K562 (cell line): Measurements from ENCODE around the gene RAD51AP1. TPM values are rescaled to one million over a fixed set of nuclear protein-coding genes. Genes with fewer than 3 reads are reported as not detected.

Source experiments
- ATAC-seq: fragments of 200-7000 bp; cut with Tn5 transposase; 3 replicates; pipeline ENCODE4 v1.9.1; 2020; ENCODE audit warnings: moderate library complexity
- BruUV-seq: library from RNA; stranded (reverse); fragments of 400-500 nt; replicated peaks from 2 replicates; lab custom pipeline; 2021; lab: Mats Ljungman, UMichigan
- CTCF ChIA-PET: fragments of 300-600 bp; formaldehyde crosslinking; extraction: SDS; loops from one replicate; lab custom pipeline; 2021; ENCODE audit warnings: low intra/inter-chr PET ratio; lab: Yijun Ruan, JAX
- POLR2A ChIA-PET: fragments of 300-600, 350-650 bp; sonication (Branson Sonifier 250); formaldehyde crosslinking; extraction: SDS; loops from one replicate; lab custom pipeline; 2021; ENCODE audit warnings: antibody characterized with exemption, inconsistent platforms; lab: Yijun Ruan, JAX
- DNase-seq, 4 experiments: peaks; one replicate each; pipeline versions ENCODE4 v3.0.0 to v3.0.0-alpha.2; 2011 to 2018; ENCODE audit warnings: low spot score in 3 of 4, mixed read lengths in 3 of 4; ENCODE audit errors: extremely low read depth in 1 of 4
- FAIRE-seq: peaks from 2 replicates; lab custom pipeline; 2011; peaks lifted over from hg19 to GRCh38; lab: Jason Lieb, UNC
- H2AFZ ChIP-seq: 2 replicates; pipeline ENCODE4 v1.6.0; 2011; ENCODE audit warnings: low read depth, low read length, control low read depth, inconsistent platforms
- H3K27ac ChIP-seq: fragments of 200-600 bp; 3 replicates; pipeline ENCODE4 v1.8.0; 2011; ENCODE audit warnings: low read depth, mild to moderate bottlenecking, control low read depth, inconsistent platforms, low read length, moderate library complexity, mixed read lengths; ENCODE audit errors: extremely low read depth
- H3K27me3 ChIP-seq, 2 experiments: fragments of 300-600 bp in 1 of 2; 2 replicates in 1 of 2; 3 replicates in 1 of 2; pipeline versions ENCODE4 v1.6.0 to v1.8.0; 2011; ENCODE audit warnings: inconsistent platforms in 2 of 2, low read length in 2 of 2, mild to moderate bottlenecking in 1 of 2, mixed read lengths in 1 of 2, moderate library complexity in 1 of 2; ENCODE audit not compliant: control insufficient read depth in 2 of 2, insufficient read depth in 2 of 2
- H3K36me3 ChIP-seq: fragments of 300-600 bp; 3 replicates; pipeline ENCODE4 v1.8.0; 2011; ENCODE audit warnings: mild to moderate bottlenecking, low read length, inconsistent platforms; ENCODE audit not compliant: control insufficient read depth, insufficient read depth
- H3K4me1 ChIP-seq, 2 experiments: fragments of 200-600 bp in 1 of 2; replicated peaks in 1 of 2; 2 replicates in 1 of 2; 3 replicates in 1 of 2; pipeline versions ENCODE4 v1.5.1 to v1.8.0; 2011; ENCODE audit warnings: inconsistent platforms in 2 of 2, low read length in 2 of 2, mild to moderate bottlenecking in 1 of 2, mixed read lengths in 1 of 2, moderate library complexity in 1 of 2; ENCODE audit not compliant: control insufficient read depth in 2 of 2, insufficient read depth in 2 of 2
- H3K4me2 ChIP-seq: 2 replicates; pipeline ENCODE4 v1.6.1; 2011; ENCODE audit warnings: low read length, control low read depth, inconsistent platforms, mixed read lengths; ENCODE audit not compliant: insufficient read depth
- H3K4me3 ChIP-seq: fragments of 200-600 bp; sonication (generic), shearing (Covaris generic); 2 replicates; pipeline ENCODE4 v1.5.1; 2016; ENCODE audit warnings: control low read depth, inconsistent platforms
- H3K79me2 ChIP-seq: fragments of 200-600 bp; 3 replicates; pipeline ENCODE4 v1.8.0; 2011; ENCODE audit warnings: low read length, inconsistent platforms; ENCODE audit not compliant: control insufficient read depth, insufficient read depth
- H3K9ac ChIP-seq, 2 experiments: 2 replicates each; pipeline versions ENCODE4 v1.6.0 to v1.6.1; 2011; ENCODE audit warnings: low read depth in 2 of 2, low read length in 2 of 2, control low read depth in 1 of 2, inconsistent platforms in 1 of 2, mild to moderate bottlenecking in 1 of 2, mixed read lengths in 1 of 2; ENCODE audit not compliant: insufficient read depth in 1 of 2
- H3K9me1 ChIP-seq: one replicate; pipeline ENCODE4 v1.6.0; 2011; ENCODE audit warnings: inconsistent platforms, mild to moderate bottlenecking, low read length, moderate library complexity; ENCODE audit not compliant: control insufficient read depth, insufficient read depth
- H3K9me3 ChIP-seq: replicated peaks from 2 replicates; pipeline ENCODE4 v1.5.1; 2011; ENCODE audit warnings: low read depth, low read length, inconsistent platforms; ENCODE audit not compliant: control insufficient read depth, insufficient read depth
- H4K20me1 ChIP-seq: replicated peaks from 2 replicates; pipeline ENCODE4 v1.6.1; 2011; ENCODE audit warnings: low read length, inconsistent platforms, mixed read lengths; ENCODE audit not compliant: control insufficient read depth, insufficient read depth
- ARNT ChIP-seq, 2 experiments: fragments of 450-650 bp; IDR thresholded peaks; 2 replicates each; pipeline ENCODE4 v1.6.1; 2016; ENCODE audit warnings: mild to moderate bottlenecking in 1 of 2
- FUS ChIP-seq: fragments of 200-400 bp; formaldehyde crosslinking; optimal IDR thresholded peaks from 2 replicates; pipeline ENCODE3; 2017; ENCODE audit warnings: low read depth, low read length
- HIVEP1 ChIP-seq: fragments of 250-450 bp; sonication (Bioruptor Pico); IDR thresholded peaks from 2 replicates; pipeline ENCODE4 v1.4.0; 2020; ENCODE audit warnings: mild to moderate bottlenecking
- JUND ChIP-seq, 2 experiments: IDR thresholded peaks; 2 replicates in 1 of 2; 3 replicates in 1 of 2; pipeline ENCODE4 v1.6.1; 2011; ENCODE audit warnings: borderline replicate concordance in 2 of 2, low read depth in 2 of 2, low read length in 2 of 2, improper control_type of control experiment in 1 of 2, missing biosample characterization in 1 of 2, missing genetic modification characterization in 1 of 2, missing genetic modification reagents in 1 of 2
- KDM2B ChIP-seq: fragments of 250-450 bp; sonication (Bioruptor Pico); IDR thresholded peaks from 2 replicates; pipeline ENCODE4 v1.8.0; 2021; ENCODE audit warnings: mild to moderate bottlenecking, moderate library complexity
- KLF1 ChIP-seq: fragments of 450-650 bp; IDR thresholded peaks from 2 replicates; pipeline ENCODE4 v1.6.1; 2016; ENCODE audit warnings: missing genetic modification characterization, missing compliant biosample characterization
- KLF6 ChIP-seq: fragments of 250-450 bp; sonication (Bioruptor Pico); IDR thresholded peaks from 2 replicates; pipeline ENCODE4 v1.4.0; 2020; ENCODE audit warnings: mild to moderate bottlenecking, moderate library complexity, borderline replicate concordance
- L3MBTL2 ChIP-seq: fragments of 450-650 bp; IDR thresholded peaks from 2 replicates; pipeline ENCODE4 v1.6.1; 2016; ENCODE audit warnings: mild to moderate bottlenecking, moderate library complexity
- NCOA4 ChIP-seq: fragments of 450-650 bp; IDR thresholded peaks from 2 replicates; pipeline ENCODE4 v1.6.1; 2018; ENCODE audit warnings: mild to moderate bottlenecking; ENCODE audit not compliant: partially characterized antibody
- NCOA6 ChIP-seq: fragments of 450-650 bp; IDR thresholded peaks from 2 replicates; pipeline ENCODE4 v1.6.1; 2017; ENCODE audit warnings: mild to moderate bottlenecking
- NELFE ChIP-seq: IDR thresholded peaks from 2 replicates; pipeline ENCODE4 v1.6.1; 2011; ENCODE audit warnings: mild to moderate bottlenecking; ENCODE audit not compliant: insufficient read depth, insufficient read length
- RB1 ChIP-seq: fragments of 450-650 bp; IDR thresholded peaks from 2 replicates; pipeline ENCODE4 v1.6.1; 2017; ENCODE audit warnings: low read depth, mild to moderate bottlenecking
- RNF219 ChIP-seq: fragments of 250-450 bp; sonication (Bioruptor Pico); IDR thresholded peaks from 2 replicates; pipeline ENCODE4 v1.5.0; 2022; ENCODE audit warnings: mild to moderate bottlenecking
- SMC3 ChIP-seq: conservative IDR thresholded peaks from 2 replicates; pipeline ENCODE4 v1.6.1; 2011; ENCODE audit warnings: low read depth, low read length, improper control_type of control experiment; ENCODE audit not compliant: insufficient read depth
- YBX1 ChIP-seq: fragments of 450-650 bp; IDR thresholded peaks from 2 replicates; pipeline ENCODE4 v1.7.1; 2016; ENCODE audit warnings: mild to moderate bottlenecking
- ZNF274 ChIP-seq: IDR thresholded peaks from 2 replicates; pipeline ENCODE4 v1.6.1; 2011; ENCODE audit warnings: low read depth, mild to moderate bottlenecking, low read length, moderate library complexity, borderline replicate concordance
- ZNF77 ChIP-seq: fragments of 250-450 bp; sonication (Bioruptor Pico); IDR thresholded peaks from 2 replicates; pipeline ENCODE4 v1.5.0; 2020
- WGBS: fragments of 100-300 bp; shearing (Covaris generic); methylation state at CpG from one replicate; pipeline ENCODE4 v1.1.6; 2016; ENCODE audit warnings: low coverage, mixed read lengths; ENCODE audit not compliant: insufficient coverage; ENCODE audit errors: missing lambda C conversion rate; 5-methylcytosine and 5-hydroxymethylcytosine counted together
- in situ Hi-C: fragments of 300-500 bp; cut with MboI; formaldehyde crosslinking; loops from 4 replicates; pipeline ENCODE4 v1.15.0; 2018; ENCODE audit warnings: inconsistent platforms, mixed read lengths
- intact Hi-C: fragments of 100-400 bp; cut with micrococcal nuclease; formaldehyde crosslinking; loops from 2 replicates; pipeline ENCODE4 v1.14.2; 2022
- polyA plus RNA-seq, 8 experiments: library from polyadenylated mRNA; depleted of rRNA in 4 of 8; stranded (reverse) in 5 of 8; unstranded in 3 of 8; fragments of >200 nt; fragmentation: Nextera tagmentation in 2 of 8; fragmentation: Illumina TruSeq in 1 of 8; extraction: Ambion mirVana in 2 of 8; extraction: Trizol in 1 of 8; gene quantifications; 2 replicates each; pipeline versions ENCODE4 v1.2.1 to v1.2.3, GENCODE V29; 2011 to 2014; ENCODE audit warnings: inconsistent platforms in 1 of 8, missing spikeins in 1 of 8
- total RNA-seq, 7 experiments: library from RNA; depleted of rRNA in 6 of 7; stranded (reverse); fragments of >200 nt in 6 of 7; fragmentation: Illumina TruSeq in 2 of 7; extraction: Trizol in 2 of 7; gene quantifications; 2 replicates each; pipeline versions ENCODE4 v1.2.1 to v1.2.3, GENCODE V29; 2011 to 2021; ENCODE audit warnings: low replicate concordance in 1 of 7

RAD51AP1 gene
- total and polyA plus RNA-seq, 9 of the 15 experiments (the other 6 are each of a cell fraction or from before 2014, with no cell fraction given) = 43.8 to 111 (median 89.1) TPM

DNA sequence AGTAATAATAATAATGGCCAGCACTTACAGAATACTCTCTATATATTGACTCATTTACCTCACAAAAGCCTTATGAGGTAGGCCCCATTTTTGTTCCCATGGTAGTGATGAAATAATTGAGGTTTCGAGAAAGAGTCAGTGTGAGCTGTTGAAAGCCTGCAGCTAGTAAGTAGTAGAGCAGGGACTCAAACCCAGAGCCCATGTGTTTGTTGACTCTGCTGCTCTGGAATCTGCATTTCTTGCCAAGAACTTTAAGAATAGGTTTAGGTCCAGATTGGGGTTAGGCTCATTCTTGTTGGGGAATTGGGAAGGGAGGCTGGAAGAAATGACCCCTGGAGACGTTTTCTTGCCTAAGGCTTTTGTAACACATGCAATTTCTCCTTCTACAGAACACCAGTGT is 51.3 kb downstream of the RAD51AP1 start:
- Histone ChIP-seq H3K36me3 (no peaks in the 10 kb centered on the region), H3K4me2 (no peak overlapping the region), H3K27me3 (peaks cover 3 to 22% of the 10 kb centered on the region in 2 experiments; a peak in 3 of 5 replicates), H3K9me1 (no peaks in the 10 kb centered on the region), H2AFZ (no peak overlapping the region), H3K4me1 (no peaks in the 10 kb centered on the region), H3K9me3 (no peaks in the 10 kb centered on the region)
- WGBS = 7% methylated on average over 2 of the region's 2 CpGs
- ChIA-PET POLR2A (no interaction called here), CTCF (no interaction called here)
- ATAC-seq = no peak
- no TSS peak for BruUV-seq
- in situ Hi-C loops = no loop called here
- TF ChIP-seq SMC3 (no peak), L3MBTL2 (no peak), HIVEP1 (CRISPR knock-in tag) (no peak), KLF1 (tag) (no peak), YBX1 (no peak), NCOA4 (no peak), FUS (no peak)
- TF ChIP-seq, all 486 proteins: peak for 0
- Histone ChIP-seq H3K27ac (no peak overlapping the region), H3K4me3 (no peak overlapping the region), H3K9ac (no peak overlapping the region), H3K79me2 (no peaks in the 10 kb centered on the region), H4K20me1 (no peaks in the 10 kb centered on the region)
- no peak for DNase-seq
- no peak for FAIRE-seq
- intact Hi-C loops = no loop called here

DNA sequence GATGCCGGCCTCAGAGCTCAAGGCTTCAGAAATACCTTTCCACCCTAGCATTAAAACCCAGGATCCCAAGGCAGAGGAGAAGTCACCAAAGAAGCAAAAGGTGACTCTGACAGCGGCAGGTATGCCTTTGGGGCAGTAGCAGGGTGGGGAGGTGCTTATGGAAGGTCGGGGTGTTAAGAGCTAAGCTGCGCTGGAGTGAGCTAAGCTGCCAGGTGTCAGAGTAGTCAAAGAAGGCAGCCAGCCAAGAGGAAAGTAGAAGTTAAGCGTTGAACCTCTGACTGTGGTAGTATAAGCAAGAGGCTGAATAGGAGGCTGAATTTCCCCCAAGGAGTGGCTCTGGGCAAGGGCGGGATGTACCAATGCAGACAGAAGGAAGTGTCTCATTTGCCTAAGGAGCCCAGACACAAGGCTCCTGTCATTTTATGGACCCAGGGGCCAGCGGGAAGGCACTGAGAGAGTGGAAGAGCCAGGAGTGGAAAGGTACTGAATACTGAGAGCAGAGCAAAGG is 52.5 kb downstream of the RAD51AP1 start:
- Histone ChIP-seq H3K4me1 (no peaks in the 10 kb centered on the region), H3K4me3 (no peak overlapping the region), H3K4me2 (no peak overlapping the region), H3K27ac (no peak overlapping the region), H4K20me1 (no peaks in the 10 kb centered on the region), H3K79me2 (no peaks in the 10 kb centered on the region), H3K9me1 (no peaks in the 10 kb centered on the region), H3K9ac (no peak overlapping the region; a peak in 1 of 4 replicates), H3K27me3 (peaks cover 5 to 28% of the 10 kb centered on the region in 2 experiments; a peak in 3 of 5 replicates), H3K36me3 (no peaks in the 10 kb centered on the region), H2AFZ (no peak overlapping the region), H3K9me3 (no peaks in the 10 kb centered on the region)
- in situ Hi-C loops = no loop called here
- ChIA-PET CTCF (no interaction called here), POLR2A (interaction anchor here (0.6 to 0.8 kb wide), 2 partner anchors 10 to 21 kb away, joined by 3 to 4 read pairs; no protein-coding TSS in a partner anchor)
- 7% methylated on average over 7 of the region's 7 CpGs for WGBS
- no TSS peak for BruUV-seq
- DNase-seq (no peak), ATAC-seq (no peak), FAIRE-seq (no peak)
- intact Hi-C loops = no loop called here
- TF ChIP-seq RNF219 (no peak), KLF6 (CRISPR knock-in tag) (no peak), NELFE (no peak), JUND (IDR thresholded peaks at IDR 0.05; ENCODE audit: borderline replicate concordance, low read depth, low read length) (no peak), JUND (tag; IDR thresholded peaks at IDR 0.05; ENCODE audit: borderline replicate concordance, low read depth, low read length) (no peak), RB1 (no peak), NCOA6 (no peak), ZNF77 (no peak), ARNT (IDR thresholded peaks at IDR 0.05) (no peak), KDM2B (CRISPR knock-in tag) (no peak), ZNF274 (no peak)
